Smooth muscle cell (in vitro differentiated cells): ENCODE measurements around the gene IL2RA. TPM values are rescaled to one million over a fixed set of nuclear protein-coding genes. Genes with fewer than 3 reads are reported as not detected.
"Not testable (repeated sequence)": the region's sequence is repeated elsewhere in the genome, so short reads cannot be mapped to it uniquely, and the experiment has no call there.

Source experiments
- DNase-seq: peaks from one replicate; lab custom pipeline; 2025; ENCODE audit not compliant: unreplicated experiment; lab: John Stamatoyannopoulos, UW
- H2AFZ ChIP-seq: fragments of 200-600 bp; sonication (generic); 2 replicates; pipeline ENCODE4 v1.6.0; 2016; ENCODE audit warnings: antibody characterized with exemption, low read depth, mild to moderate bottlenecking
- H3F3A ChIP-seq: fragments of 200-600 bp; sonication (generic); 2 replicates; pipeline ENCODE4 v1.6.0; 2017; ENCODE audit warnings: antibody characterized with exemption, low read depth
- H3K27ac ChIP-seq: fragments of 200-600 bp; sonication (generic); 2 replicates; pipeline ENCODE4 v1.5.1; 2016; ENCODE audit warnings: low read depth, mild to moderate bottlenecking
- H3K27me3 ChIP-seq: fragments of 200-600 bp; sonication (generic); 2 replicates; pipeline ENCODE4 v1.6.1; 2016; ENCODE audit warnings: low read depth, mild to moderate bottlenecking
- H3K36me3 ChIP-seq: fragments of 200-600 bp; sonication (generic); 2 replicates; pipeline ENCODE4 v1.5.1; 2016; ENCODE audit warnings: low read depth
- H3K4me1 ChIP-seq: fragments of 200-600 bp; sonication (generic); 2 replicates; pipeline ENCODE4 v1.5.1; 2016; ENCODE audit warnings: low read depth
- H3K4me2 ChIP-seq: fragments of 200-600 bp; sonication (generic); 2 replicates; pipeline ENCODE4 v1.6.0; 2016; ENCODE audit warnings: mild to moderate bottlenecking
- H3K4me3 ChIP-seq: fragments of 200-600 bp; sonication (generic); 2 replicates; pipeline ENCODE4 v1.5.1; 2016; ENCODE audit warnings: mild to moderate bottlenecking
- H3K79me2 ChIP-seq: fragments of 200-600 bp; sonication (generic); 2 replicates; pipeline ENCODE4 v1.6.0; 2016; ENCODE audit warnings: low read depth, mild to moderate bottlenecking
- H3K9ac ChIP-seq: fragments of 200-600 bp; sonication (generic); 2 replicates; pipeline ENCODE4 v1.6.0; 2016; ENCODE audit warnings: low read depth
- H3K9me3 ChIP-seq: fragments of 200-600 bp; sonication (generic); replicated peaks from 2 replicates; pipeline ENCODE4 v1.5.1; 2016; ENCODE audit warnings: low read depth
- H4K20me1 ChIP-seq: fragments of 200-600 bp; sonication (generic); 2 replicates; pipeline ENCODE4 v1.6.0; 2016; ENCODE audit warnings: low read depth
- CTCF ChIP-seq: fragments of 200-600 bp; sonication (generic); IDR thresholded peaks from 2 replicates; pipeline ENCODE4 v1.5.1; 2017; ENCODE audit warnings: borderline replicate concordance, mild to moderate bottlenecking, antibody characterized with exemption; ENCODE audit not compliant: insufficient read depth, poor library complexity, severe bottlenecking
- WGBS: methylation state at CpG from one replicate; pipeline ENCODE4 v1.1.7; 2016; ENCODE audit warnings: low lambda C conversion rate; 5-methylcytosine and 5-hydroxymethylcytosine counted together
- polyA plus RNA-seq: library from polyadenylated mRNA; unstranded; fragments of >200 nt; fragmentation: Nextera tagmentation; extraction: Ambion mirVana; gene quantifications from 2 replicates; pipeline ENCODE4 v1.2.1, GENCODE V29; 2016
- total RNA-seq: library from RNA; depleted of rRNA; stranded (reverse); fragments of >200 nt; gene quantifications from 2 replicates; pipeline ENCODE4 v1.2.3, GENCODE V29; 2014

Gene IL2RA
- total and polyA plus RNA-seq, 2 experiments from 2014 or later = not detected

- Histone ChIP-seq H3K4me3 (no peak overlapping the region), H2AFZ (no peak overlapping the region), H4K20me1 (peaks cover 61% of the 10 kb centered on the region), H3K27me3 (no peaks in the 10 kb centered on the region), H3K4me1 (peaks cover 5% of the 10 kb centered on the region), H3K27ac (peak overlapping the region; percentile 13), H3F3A (peaks cover 8% of the 10 kb centered on the region), H3K79me2 (peaks cover 13% of the 10 kb centered on the region), H3K9ac (no peak overlapping the region), H3K9me3 (no peaks in the 10 kb centered on the region), H3K4me2 (no peak overlapping the region), H3K36me3 (peaks cover 21% of the 10 kb centered on the region)
- no peak for DNase-seq
- 68% methylated on average over 6 of the region's 6 CpGs for WGBS
- TF ChIP-seq CTCF = no peak
Measured at GRCh38 chr10:6108072-6108471, 45.9 kb upstream of the IL2RA start.

GRCh38 chr10:6107616-6108015 is 45.4 kb upstream of the IL2RA start:
- not testable (repeated sequence) for H3K4me1 ChIP-seq, H3K9ac ChIP-seq, H3K27me3 ChIP-seq, H3F3A ChIP-seq, H2AFZ ChIP-seq, H3K4me2 ChIP-seq, H3K27ac ChIP-seq, DNase-seq, H3K9me3 ChIP-seq, H3K4me3 ChIP-seq
- Histone ChIP-seq H3K79me2 (peaks cover 13% of the 10 kb centered on the region), H3K36me3 (peaks cover 16% of the 10 kb centered on the region), H4K20me1 (peaks cover 61% of the 10 kb centered on the region)
- WGBS = 80% methylated on average over 3 of the region's 3 CpGs

GRCh38 chr10:6103591-6103990 is 41.4 kb upstream of the IL2RA start:
- DNase-seq = no peak
- H3K27me3 ChIP-seq = no peaks in the 10 kb centered on the region
- no peak overlapping the region for H3K27ac ChIP-seq
- H3F3A ChIP-seq = peaks cover 7% of the 10 kb centered on the region
- WGBS = 92% methylated on average over 8 of the region's 8 CpGs
- no peak overlapping the region for H3K9ac ChIP-seq
- H3K4me1 ChIP-seq = no peaks in the 10 kb centered on the region
- peaks cover 64% of the 10 kb centered on the region for H4K20me1 ChIP-seq
- H3K79me2 ChIP-seq = peaks cover 35% of the 10 kb centered on the region
- H3K4me3 ChIP-seq = no peak overlapping the region
- H3K36me3 ChIP-seq = peaks cover 14% of the 10 kb centered on the region
- no peak overlapping the region for H2AFZ ChIP-seq
- H3K9me3 ChIP-seq = no peaks in the 10 kb centered on the region
- no peak overlapping the region for H3K4me2 ChIP-seq
- no peak for TF ChIP-seq CTCF

- TF ChIP-seq CTCF = no peak
- H3K4me1 ChIP-seq = no peaks in the 10 kb centered on the region
- no peak overlapping the region for H2AFZ ChIP-seq
- no peak for DNase-seq
- H3K27me3 ChIP-seq = no peaks in the 10 kb centered on the region
- peaks cover 71% of the 10 kb centered on the region for H4K20me1 ChIP-seq
- WGBS = 97% methylated on average over 8 of the region's 8 CpGs
- peaks cover 47% of the 10 kb centered on the region for H3K79me2 ChIP-seq
- no peak overlapping the region for H3K4me2 ChIP-seq
- H3F3A ChIP-seq = no peaks in the 10 kb centered on the region
- no peak overlapping the region for H3K27ac ChIP-seq
- no peak overlapping the region for H3K4me3 ChIP-seq
- H3K9ac ChIP-seq = no peak overlapping the region
- H3K36me3 ChIP-seq = peaks cover 14% of the 10 kb centered on the region
- no peaks in the 10 kb centered on the region for H3K9me3 ChIP-seq
Measured at GRCh38 chr10:6102128-6102527, 40.0 kb upstream of the IL2RA start.
